Stimulated activated CD8-positive, alpha-beta memory T cell treated with anti-CD3 and anti-CD28 coated beads, Interleukin-12 subunit alpha, Interleukin-12 subunit beta, amount 100 ng/mL, for 1 hour (primary cell): Measurements from ENCODE around the gene ZXDC.

Experiments used
- DNase-seq: peaks from one replicate; pipeline ENCODE4 v3.0.0-alpha.2; 2020; ENCODE audit warnings: low read depth

The ZXDC gene

GRCh38 chr3:126473292-126474168 lies 2.2 kb downstream of the ZXDC start:
- DNase-seq = no peak

GRCh38 chr3:126472277-126473006 lies 3.2 kb downstream of the ZXDC start:
- no peak for DNase-seq

GRCh38 chr3:126469479-126469878 lies 6.2 kb downstream of the ZXDC start:
- DNase-seq = no peak

- DNase-seq = no peak
Measured at GRCh38 chr3:126468028-126468891, 7.4 kb downstream of the ZXDC start.

- no peak for DNase-seq
Measured at GRCh38 chr3:126467611-126467955, 8.1 kb downstream of the ZXDC start.

- DNase-seq = no peak
Measured at GRCh38 chr3:126466886-126467610, 8.6 kb downstream of the ZXDC start.

- no peak for DNase-seq
Measured at GRCh38 chr3:126465928-126466544, 9.7 kb downstream of the ZXDC start.

- DNase-seq = no peak
Measured at GRCh38 chr3:126464997-126465396, 10.7 kb downstream of the ZXDC start.

GRCh38 chr3:126464494-126464893 lies 11.2 kb downstream of the ZXDC start:
- no peak for DNase-seq

GRCh38 chr3:126464093-126464492 lies 11.6 kb downstream of the ZXDC start:
- DNase-seq = no peak

GRCh38 chr3:126463521-126463920 lies 12.2 kb downstream of the ZXDC start:
- DNase-seq = no peak

GRCh38 chr3:126461450-126462070 lies 14.1 kb downstream of the ZXDC start:
- no peak for DNase-seq

GRCh38 chr3:126460381-126460780 lies 15.3 kb downstream of the ZXDC start:
- no peak for DNase-seq

GRCh38 chr3:126459763-126460127 lies 15.9 kb downstream of the ZXDC start:
- no peak for DNase-seq

- no peak for DNase-seq
Measured at GRCh38 chr3:126459111-126459762, 16.5 kb downstream of the ZXDC start.

- no peak for DNase-seq
Measured at GRCh38 chr3:126456766-126457388, 18.8 kb downstream of the ZXDC start.

GRCh38 chr3:126456211-126456610 lies 19.5 kb downstream of the ZXDC start:
- no peak for DNase-seq

GRCh38 chr3:126454437-126455198 lies 21.1 kb downstream of the ZXDC start:
- no peak for DNase-seq

- no peak for DNase-seq
Measured at GRCh38 chr3:126454025-126454424, 21.7 kb downstream of the ZXDC start.
